ENCODE measurements around the gene ITPRIPL1. TPM values are rescaled to one million over a fixed set of nuclear protein-coding genes. Genes with fewer than 3 reads are reported as not detected.
A peak's percentile ranks its signal among the peaks of the same experiment; 100 is the strongest.

Gene ITPRIPL1
- total RNA-seq, 2 donors from 2014 or later = 15.5 to 28.2 TPM

DNA sequence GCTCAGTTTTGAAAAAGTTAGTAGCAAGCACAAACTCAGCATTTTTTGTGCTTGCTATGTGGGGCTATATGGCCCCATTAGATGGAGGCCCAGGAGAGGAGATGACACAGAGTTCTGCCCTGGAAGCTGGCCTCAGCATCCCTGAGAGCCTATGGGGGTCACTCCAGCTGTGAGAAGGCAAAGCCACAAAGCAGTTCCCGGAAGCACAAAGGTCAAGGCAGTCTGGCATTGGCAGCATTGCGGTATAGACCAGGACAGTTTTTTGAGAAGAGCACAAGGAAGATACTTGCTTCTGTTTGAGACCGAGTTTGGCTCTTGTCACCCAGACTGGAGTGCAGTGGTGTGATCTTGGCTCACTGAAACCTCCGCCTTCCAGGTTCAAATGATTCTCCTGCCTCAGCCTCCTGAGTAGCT is 7.5 kb upstream of the ITPRIPL1 start:
- peaks cover 0 to 6% of the 10 kb centered on the region in 2 donors for H3K36me3 Mint-ChIP-seq
- H3K9me3 Mint-ChIP-seq = no peaks in the 10 kb centered on the region
- H3K27ac Mint-ChIP-seq = no peak overlapping the region
- ATAC-seq (no peak), DNase-seq (ENCODE audit: low spot score in 2 of 2) (no peak)

DNA sequence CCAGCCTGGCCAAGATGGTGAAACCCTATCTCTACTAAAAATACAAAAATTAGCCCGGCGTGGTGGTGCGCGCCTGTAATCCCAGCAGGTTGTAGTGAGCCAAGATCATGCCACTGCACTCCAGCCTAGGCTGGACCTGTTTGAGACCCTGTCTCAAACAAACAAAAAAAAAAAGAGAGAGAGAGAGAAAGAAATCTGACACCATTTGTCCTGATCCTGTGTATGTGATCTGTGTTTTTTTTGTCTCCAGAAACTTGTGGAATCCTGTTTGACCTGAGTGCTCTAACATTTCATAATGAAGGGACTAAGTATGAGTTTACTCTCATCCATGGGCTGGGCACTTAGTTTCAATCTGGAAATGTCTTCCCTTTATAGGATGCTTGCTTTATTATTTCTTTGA is 6.4 kb upstream of the ITPRIPL1 start:
- Mint-ChIP-seq H3K36me3 (peaks cover 0 to 6% of the 10 kb centered on the region in 2 donors), H3K27ac (no peak overlapping the region), H3K9me3 (no peaks in the 10 kb centered on the region)
- no peak for ATAC-seq
- DNase-seq (ENCODE audit: low spot score in 2 of 2) = no peak

- Mint-ChIP-seq H3K27ac (no peak overlapping the region), H3K36me3 (peaks cover 0 to 6% of the 10 kb centered on the region in 2 donors), H3K9me3 (no peaks in the 10 kb centered on the region)
- no peak for DNase-seq (ENCODE audit: low spot score in 2 of 2)
- ATAC-seq = no peak
Observed at GRCh38 chr2:96319396-96319795, 5.7 kb upstream of the ITPRIPL1 start.

DNA sequence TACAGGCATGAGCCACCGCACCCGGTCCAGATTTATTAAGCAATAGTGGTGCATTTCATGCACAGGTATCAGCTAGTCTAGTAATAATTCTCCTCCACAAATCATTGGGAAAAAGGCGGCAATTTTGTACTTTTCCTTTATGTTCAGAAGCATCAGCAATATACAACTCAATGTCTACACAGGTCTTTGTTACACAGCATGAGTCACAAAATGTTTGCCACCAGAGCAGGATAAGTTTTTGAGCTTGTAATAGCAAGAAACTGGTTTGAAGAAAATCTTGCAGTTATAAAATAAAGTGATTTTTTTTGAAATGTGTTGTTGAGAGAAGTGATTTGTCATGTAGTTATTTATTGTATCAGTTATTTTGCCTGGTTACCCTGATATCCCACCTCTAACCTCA is 4.8 kb upstream of the ITPRIPL1 start:
- Mint-ChIP-seq H3K9me3 (no peaks in the 10 kb centered on the region), H3K36me3 (peaks cover 2 to 7% of the 10 kb centered on the region in 2 donors), H3K27ac (peak overlapping the region in 1 of 2 donors; percentile 48)
- ATAC-seq (no peak), DNase-seq (ENCODE audit: low spot score in 2 of 2) (no peak)

GRCh38 chr2:96320728-96321622 is 4.1 kb upstream of the ITPRIPL1 start:
- Mint-ChIP-seq H3K36me3 (peaks cover 9 to 14% of the 10 kb centered on the region in 2 donors), H3K9me3 (no peaks in the 10 kb centered on the region), H3K27ac (peak overlapping the region; percentile 48 to 69)
- DNase-seq (ENCODE audit: low spot score in 2 of 2) = peak in 1 of 2 donors; percentile 35
- peak; percentile 30 to 36 for ATAC-seq

- no peaks in the 10 kb centered on the region for H3K9me3 Mint-ChIP-seq
- H3K36me3 Mint-ChIP-seq = peaks cover 30 to 36% of the 10 kb centered on the region in 2 donors
- no peak for DNase-seq (ENCODE audit: low spot score in 2 of 2)
- H3K27ac Mint-ChIP-seq = peak overlapping the region in 1 of 2 donors; percentile 22
- no peak for ATAC-seq
Observed at GRCh38 chr2:96323849-96324248, 1.3 kb upstream of the ITPRIPL1 start.

DNA sequence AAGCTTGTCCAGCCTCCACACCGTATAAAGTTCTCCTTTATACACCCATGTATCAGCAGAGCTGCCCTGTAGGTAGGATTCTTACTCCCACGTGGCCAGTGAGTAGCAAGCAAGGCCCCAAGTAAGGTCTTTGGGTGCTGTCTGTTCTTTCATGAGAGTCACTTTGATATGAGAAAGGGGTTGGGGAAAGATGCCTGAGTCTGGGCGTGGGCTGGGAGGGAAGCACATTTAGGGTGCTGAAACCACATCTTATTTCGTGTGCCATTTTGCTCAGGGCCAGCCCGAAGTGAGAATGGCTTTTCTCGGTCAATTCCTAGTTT is 436 bp upstream of the ITPRIPL1 start:
- Mint-ChIP-seq H3K36me3 (peaks cover 30 to 42% of the 10 kb centered on the region in 2 donors), H3K27ac (peak overlapping the region; percentile 85 to 93), H3K9me3 (no peaks in the 10 kb centered on the region)
- DNase-seq (ENCODE audit: low spot score in 2 of 2) (peak in 1 of 2 donors; percentile 58), ATAC-seq (peak; percentile 13 to 42)

DNA sequence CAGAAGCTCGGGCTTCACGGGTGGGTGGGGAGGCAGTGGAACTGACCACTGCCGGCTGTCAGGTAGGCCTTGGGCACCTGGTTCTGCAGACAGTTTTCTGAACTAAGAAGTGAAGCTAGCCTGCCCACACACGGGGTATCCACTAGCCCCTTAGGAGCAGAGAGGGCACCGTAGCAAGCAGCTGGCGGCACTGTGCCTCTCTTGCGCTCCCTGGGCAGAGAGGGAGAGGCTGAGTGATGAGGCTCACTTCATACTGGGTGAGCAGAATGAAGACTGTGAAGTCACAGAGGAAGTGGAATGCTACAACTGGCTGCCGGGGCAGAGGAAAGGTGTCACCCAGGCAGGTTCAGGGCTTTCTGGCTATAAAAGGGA is 753 bp downstream of the ITPRIPL1 start:
- peak; percentile 40 to 63 for ATAC-seq
- no peaks in the 10 kb centered on the region for H3K9me3 Mint-ChIP-seq
- peaks cover 30 to 43% of the 10 kb centered on the region in 2 donors for H3K36me3 Mint-ChIP-seq
- peak overlapping the region; percentile 85 to 99 for H3K27ac Mint-ChIP-seq
- DNase-seq (ENCODE audit: low spot score in 2 of 2) = peak; percentile 49 to 65

DNA sequence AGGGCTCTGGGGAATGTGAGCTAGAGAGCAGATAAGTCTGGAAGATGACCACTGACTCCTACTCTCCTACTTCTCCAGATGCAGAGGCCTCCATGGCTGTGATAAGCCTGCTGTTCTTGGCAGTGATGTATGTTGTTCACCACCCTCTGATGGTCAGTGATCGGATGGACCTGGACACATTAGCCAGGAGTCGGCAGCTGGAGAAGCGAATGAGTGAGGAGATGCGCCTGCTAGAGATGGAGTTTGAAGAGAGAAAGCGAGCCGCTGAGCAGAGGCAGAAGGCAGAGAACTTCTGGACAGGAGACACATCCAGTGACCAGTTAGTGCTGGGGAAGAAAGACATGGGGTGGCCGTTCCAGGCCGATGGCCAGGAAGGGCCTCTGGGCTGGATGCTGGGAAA is 1.4 kb downstream of the ITPRIPL1 start:
- no peaks in the 10 kb centered on the region for H3K9me3 Mint-ChIP-seq
- H3K27ac Mint-ChIP-seq = peak overlapping the region; percentile 5 to 85
- DNase-seq (ENCODE audit: low spot score in 2 of 2) = peak in 1 of 2 donors; percentile 47
- ATAC-seq = no peak
- H3K36me3 Mint-ChIP-seq = peaks cover 30 to 43% of the 10 kb centered on the region in 2 donors

DNA sequence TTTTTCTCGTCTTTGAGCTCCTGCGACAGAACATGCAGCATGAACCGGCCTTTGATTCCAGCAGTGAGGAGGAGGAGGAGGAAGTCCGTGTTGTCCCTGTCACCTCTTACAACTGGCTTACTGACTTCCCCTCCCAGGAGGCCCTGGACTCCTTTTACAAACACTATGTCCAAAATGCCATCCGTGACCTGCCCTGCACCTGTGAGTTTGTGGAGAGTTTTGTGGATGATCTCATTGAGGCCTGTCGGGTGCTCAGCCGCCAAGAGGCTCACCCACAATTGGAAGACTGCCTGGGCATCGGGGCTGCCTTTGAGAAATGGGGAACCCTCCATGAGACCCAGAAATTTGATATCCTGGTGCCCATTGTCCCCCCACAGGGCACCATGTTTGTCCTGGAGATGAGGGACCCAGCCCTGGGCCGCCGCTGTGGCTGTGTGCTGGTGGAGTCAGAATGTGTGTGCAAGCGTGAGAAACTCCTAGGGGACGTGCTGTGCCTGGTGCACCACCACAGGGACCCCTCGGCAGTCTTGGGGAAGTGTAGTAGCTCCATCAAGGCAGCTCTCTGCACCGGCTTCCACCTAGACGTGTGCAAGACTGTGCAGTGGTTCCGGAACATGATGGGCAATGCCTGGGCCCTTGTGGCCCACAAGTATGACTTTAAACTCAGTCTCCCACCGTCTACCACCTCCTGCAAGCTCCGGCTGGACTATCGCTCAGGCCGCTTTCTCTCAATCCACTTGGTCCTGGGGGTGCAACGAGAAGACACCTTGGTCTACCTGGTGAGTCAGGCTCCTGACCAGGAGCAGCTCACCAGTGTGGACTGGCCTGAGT is 2.1 kb downstream of the ITPRIPL1 start:
- DNase-seq (ENCODE audit: low spot score in 2 of 2) = peak in 1 of 2 donors; percentile 52
- Mint-ChIP-seq H3K27ac (no peak overlapping the region), H3K36me3 (peaks cover 30 to 43% of the 10 kb centered on the region in 2 donors)

DNA sequence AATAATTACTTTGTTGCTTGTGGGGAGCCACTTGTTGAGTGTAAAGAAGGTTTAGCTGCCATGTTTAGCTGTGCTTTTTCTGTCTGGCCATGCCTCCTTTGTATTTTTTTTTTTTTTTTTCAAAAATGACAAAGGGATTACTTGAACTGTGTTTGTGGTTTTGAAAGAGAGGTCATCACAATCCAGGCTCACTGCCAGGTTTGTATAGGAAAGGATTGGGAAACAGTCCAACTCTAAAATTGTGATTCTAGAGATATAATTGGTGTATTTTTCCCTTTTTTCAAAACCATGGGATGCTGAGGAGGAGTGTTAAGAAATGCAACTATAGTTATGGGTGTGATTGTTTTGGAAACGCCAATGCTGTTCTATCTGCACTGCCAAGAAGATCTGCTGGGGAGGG is 4.3 kb downstream of the ITPRIPL1 start:
- no peaks in the 10 kb centered on the region for H3K9me3 Mint-ChIP-seq
- DNase-seq (ENCODE audit: low spot score in 2 of 2) (no peak), ATAC-seq (no peak)
- H3K36me3 Mint-ChIP-seq = peaks cover 30 to 44% of the 10 kb centered on the region in 2 donors
- H3K27ac Mint-ChIP-seq = no peak overlapping the region

More for the DNA sequence above, 2.1 kb downstream of the ITPRIPL1 start:
- no peak for ATAC-seq
- H3K9me3 Mint-ChIP-seq = no peaks in the 10 kb centered on the region

GRCh38 chr2:96329874-96330273 is 4.8 kb downstream of the ITPRIPL1 start:
- ATAC-seq (no peak), DNase-seq (ENCODE audit: low spot score in 2 of 2) (peak in 1 of 2 donors; percentile 18)
- H3K9me3 Mint-ChIP-seq = no peaks in the 10 kb centered on the region
- no peak overlapping the region for H3K27ac Mint-ChIP-seq
- peaks cover 30 to 48% of the 10 kb centered on the region in 2 donors for H3K36me3 Mint-ChIP-seq

DNA sequence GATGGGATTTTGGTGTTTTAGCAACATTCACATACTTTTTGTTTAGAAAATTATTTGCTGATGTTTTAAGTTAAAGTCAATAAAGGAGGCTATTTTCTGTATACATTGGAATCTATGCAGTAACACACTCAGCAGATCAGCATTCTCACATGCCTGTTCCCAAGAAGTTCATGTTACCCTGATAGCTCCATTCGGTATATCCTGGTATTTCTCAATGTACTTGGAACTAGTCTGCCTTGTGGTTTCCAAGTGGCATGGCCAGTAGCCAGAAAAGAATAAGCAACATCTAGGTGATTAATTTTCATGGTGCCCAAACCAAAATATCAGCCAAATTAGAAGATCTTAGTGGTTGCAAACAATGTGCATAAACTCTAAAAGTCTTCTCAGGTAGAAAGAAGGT is 5.3 kb downstream of the ITPRIPL1 start:
- H3K27ac Mint-ChIP-seq = no peak overlapping the region

DNA sequence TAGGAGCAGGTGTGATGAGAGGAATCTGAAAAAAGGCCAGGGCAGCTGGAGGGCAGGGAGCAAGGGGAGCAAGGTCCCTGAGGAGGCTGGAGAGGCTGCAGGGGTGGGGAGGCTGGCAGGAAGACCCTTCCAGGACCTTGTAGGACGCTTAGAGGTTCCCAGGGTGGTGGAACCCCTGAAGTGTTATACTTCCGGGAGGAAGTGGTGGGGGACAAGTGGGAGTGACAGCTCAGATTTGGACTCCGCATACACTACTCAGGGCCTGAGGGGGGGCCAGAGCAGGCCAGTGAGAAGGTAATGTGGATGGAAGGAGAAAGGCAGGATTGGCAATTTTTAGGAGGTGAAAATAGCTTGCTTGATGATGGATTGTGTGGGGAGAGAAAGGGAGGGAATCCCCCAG is 8.6 kb downstream of the ITPRIPL1 start:
- H3K9me3 Mint-ChIP-seq = no peaks in the 10 kb centered on the region
- ATAC-seq = no peak

More for the DNA sequence above, 5.3 kb downstream of the ITPRIPL1 start:
- H3K9me3 Mint-ChIP-seq = no peaks in the 10 kb centered on the region
- ATAC-seq (no peak), DNase-seq (ENCODE audit: low spot score in 2 of 2) (no peak)
- H3K36me3 Mint-ChIP-seq = peaks cover 27 to 48% of the 10 kb centered on the region in 2 donors

GRCh38 chr2:96336104-96336775 is 11.1 kb downstream of the ITPRIPL1 start:
- H3K36me3 Mint-ChIP-seq = peaks cover 20 to 46% of the 10 kb centered on the region in 2 donors
- DNase-seq (ENCODE audit: low spot score in 2 of 2) (peak in 1 of 2 donors; percentile 37), ATAC-seq (no peak)
- peak overlapping the region; percentile 87 to 94 for H3K27ac Mint-ChIP-seq
- H3K9me3 Mint-ChIP-seq = no peaks in the 10 kb centered on the region

More for the DNA sequence above, 8.6 kb downstream of the ITPRIPL1 start:
- DNase-seq (ENCODE audit: low spot score in 2 of 2) = peak in 1 of 2 donors; percentile 44
- peaks cover 11 to 35% of the 10 kb centered on the region in 2 donors for H3K36me3 Mint-ChIP-seq
- H3K27ac Mint-ChIP-seq = peak overlapping the region in 1 of 2 donors; percentile 87

DNA sequence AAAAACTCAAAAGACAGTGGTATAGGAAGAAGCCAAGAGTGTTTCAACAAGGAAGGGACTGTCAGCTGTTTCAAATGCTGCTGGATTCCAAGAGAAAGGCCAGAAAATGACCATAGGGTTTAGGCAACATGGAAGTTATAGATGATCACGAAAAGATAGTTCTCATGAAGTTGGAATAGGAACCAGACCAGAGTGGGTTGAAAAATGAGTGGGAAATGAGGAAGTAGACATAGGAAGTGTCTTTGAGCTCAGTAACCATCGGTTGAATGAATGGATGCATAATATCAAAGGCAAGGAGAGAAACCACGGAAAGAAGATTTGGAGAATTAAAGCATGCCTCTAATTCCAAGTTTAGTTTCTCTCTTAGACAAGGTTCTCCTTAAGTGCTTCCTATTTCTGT is 11.8 kb downstream of the ITPRIPL1 start:
- H3K36me3 Mint-ChIP-seq = peaks cover 27 to 53% of the 10 kb centered on the region in 2 donors
- no peak for DNase-seq (ENCODE audit: low spot score in 2 of 2)
- ATAC-seq = no peak
- H3K27ac Mint-ChIP-seq = peak overlapping the region; percentile 31 to 87
- H3K9me3 Mint-ChIP-seq = no peaks in the 10 kb centered on the region
